Hematopoietic multipotent progenitor cell treated with erythropoietin and hydrocortisone succinate and interleukin-3 and kit ligand, for 15 days (in vitro differentiated cells): ENCODE data around the gene POU2F3.
"Not testable (repeated sequence)": the region's sequence is repeated elsewhere in the genome, so short reads cannot be mapped to it uniquely, and the experiment has no call there.

Source experiments
- DNase-seq: peaks from one replicate; pipeline ENCODE4 v3.0.0-alpha.2; 2015; ENCODE audit warnings: low spot score

Gene POU2F3

DNA sequence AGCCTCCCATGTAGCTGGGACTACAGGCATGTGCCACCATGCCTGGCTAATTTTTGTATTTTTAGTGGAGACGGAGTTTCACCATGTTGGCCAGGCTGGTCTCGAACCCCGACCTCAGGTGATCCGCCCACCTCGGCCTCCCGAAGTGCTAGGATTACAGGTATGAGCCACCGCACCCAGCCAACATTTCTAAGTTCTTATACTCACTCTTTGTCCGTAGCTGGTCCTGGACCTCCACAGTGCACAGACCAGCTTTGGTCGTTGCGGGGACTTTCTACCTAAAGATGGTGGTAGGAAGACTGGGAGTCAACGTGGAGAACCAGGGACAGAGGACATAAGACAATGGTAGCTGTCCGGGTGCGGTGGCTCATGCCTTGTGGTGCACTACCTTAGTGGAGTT is 13.4 kb downstream of the POU2F3 start:
- DNase-seq: not testable (repeated sequence)

DNA sequence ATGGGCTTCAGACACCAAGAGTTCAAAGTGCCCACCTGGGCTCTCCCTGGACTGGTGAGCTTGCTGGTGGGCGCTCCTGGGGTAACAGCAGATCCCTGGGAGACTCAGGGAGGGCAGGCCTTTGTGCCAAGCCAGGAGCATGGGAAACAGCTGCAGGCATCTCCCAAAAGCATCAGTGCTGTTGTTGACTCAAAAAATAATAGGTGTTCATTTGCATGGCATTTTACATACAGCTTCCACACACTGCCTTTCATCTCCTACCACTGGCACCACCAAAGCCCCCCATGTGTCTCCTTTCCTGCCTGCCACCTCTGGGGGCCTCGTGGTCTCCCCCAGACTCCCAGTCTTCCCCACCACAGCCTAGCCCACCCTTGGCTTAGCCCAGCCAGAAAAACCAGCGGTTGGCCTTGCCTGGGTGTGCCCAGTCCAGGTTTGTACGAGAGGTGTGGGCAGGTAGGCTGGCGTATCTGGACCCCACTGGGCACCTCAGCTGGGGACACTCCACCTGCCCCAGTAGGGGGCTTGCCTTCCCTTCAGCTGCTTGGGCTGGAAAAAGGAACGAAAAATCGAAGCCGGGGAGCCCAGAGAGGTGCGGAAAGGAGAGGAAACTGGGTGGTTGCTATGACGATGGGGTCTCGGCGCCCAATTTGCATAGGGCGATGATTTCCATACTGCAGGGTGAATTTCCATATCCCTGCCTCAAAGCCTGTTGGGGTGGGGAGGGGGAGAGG is 15.0 kb downstream of the POU2F3 start:
- DNase-seq: no peak

DNA sequence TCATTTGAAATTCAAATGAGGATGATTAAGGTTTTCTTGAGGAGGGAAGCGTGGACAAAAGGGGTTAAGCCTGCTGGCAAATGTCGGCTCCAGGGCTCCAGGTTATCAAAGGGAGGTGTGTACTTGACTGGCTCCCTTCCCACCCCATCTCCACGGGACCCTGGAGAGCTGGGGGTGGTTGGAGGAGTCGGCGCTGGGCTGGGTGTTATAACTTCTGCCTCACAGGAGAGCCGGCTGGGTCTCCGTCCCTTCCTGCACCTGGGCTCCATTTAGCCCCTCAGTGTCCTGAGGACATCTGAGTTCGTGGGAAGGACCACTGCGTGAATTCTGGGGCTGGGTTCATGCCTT is 15.6 kb downstream of the POU2F3 start:
- DNase-seq: no peak

DNA sequence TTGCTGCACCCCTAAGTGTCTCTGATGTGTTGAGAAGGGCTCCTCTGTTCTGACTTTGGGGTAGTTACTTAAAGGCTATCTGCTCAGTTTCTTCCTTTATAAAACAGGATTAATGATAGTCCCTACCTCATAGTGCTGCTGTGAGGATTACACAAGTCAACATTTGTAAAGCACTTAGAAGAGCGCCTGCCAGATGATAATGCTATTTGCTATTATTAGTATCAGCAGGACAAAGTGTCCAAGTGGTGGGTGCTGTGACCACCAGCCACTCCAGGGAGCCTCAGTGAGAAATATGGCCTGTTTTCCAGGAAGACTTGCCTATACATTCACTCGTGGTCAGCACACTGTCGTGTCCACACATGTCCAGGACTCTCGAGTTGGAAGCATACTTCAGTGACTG is 16.2 kb downstream of the POU2F3 start:
- no peak for DNase-seq

DNA sequence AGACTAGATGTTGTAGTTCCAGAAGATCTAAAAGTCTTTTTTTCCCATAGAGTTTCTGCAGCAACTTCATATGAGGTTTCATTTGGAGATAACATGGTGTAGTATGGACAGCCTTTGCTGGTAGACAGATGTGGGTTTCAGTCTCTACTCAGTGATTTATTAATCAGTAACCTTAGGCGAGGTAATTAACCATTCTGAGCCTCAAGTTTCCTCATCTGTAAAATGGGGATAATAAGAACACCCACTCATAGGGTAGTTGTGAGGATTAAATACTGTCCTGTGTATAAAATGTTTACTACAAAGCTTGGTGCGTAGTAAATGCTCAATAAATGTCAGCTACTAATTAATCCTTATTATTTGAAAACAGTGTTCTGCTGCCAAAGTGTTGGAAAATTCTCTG is 16.8 kb downstream of the POU2F3 start:
- no peak for DNase-seq

DNA sequence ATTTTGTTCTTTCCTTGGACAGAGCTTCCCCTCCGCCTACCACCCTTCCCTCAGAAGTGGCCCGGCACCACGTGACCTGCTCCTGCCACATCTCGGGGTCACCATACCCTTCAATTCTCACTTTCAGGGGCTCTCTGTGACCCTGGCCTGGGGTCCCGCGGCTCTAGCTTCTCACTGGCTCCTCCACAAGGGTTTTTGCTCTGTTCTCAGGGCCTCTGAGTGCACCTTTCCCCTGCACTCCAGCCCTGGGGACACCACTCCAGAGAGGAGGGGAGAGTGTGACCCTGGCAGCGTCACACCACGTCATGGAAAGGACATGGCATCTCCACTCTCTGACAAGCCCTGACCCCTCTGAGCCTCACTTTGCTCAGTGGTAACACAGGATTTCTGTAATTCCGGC is 17.4 kb downstream of the POU2F3 start:
- no peak for DNase-seq

DNA sequence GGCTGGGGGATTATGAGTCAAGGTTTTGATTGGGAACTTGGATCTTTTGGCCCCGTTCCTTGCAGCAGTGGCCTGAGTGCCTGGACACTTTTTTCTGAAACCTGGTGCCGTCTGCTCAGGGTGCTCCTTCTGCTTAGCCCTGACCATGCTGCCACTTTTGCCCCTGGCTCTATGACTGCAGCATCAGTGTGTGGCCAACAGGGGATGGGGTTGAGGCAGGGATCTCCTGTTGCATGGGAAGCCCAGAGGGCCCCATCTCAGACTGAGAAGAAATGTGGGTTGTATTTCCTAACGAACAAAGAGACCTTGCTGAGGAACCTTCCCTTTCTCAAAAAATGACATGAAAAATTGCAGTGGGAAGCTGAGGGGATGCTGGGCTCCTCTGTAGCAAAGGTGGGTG is 18.7 kb downstream of the POU2F3 start:
- no peak for DNase-seq

DNA sequence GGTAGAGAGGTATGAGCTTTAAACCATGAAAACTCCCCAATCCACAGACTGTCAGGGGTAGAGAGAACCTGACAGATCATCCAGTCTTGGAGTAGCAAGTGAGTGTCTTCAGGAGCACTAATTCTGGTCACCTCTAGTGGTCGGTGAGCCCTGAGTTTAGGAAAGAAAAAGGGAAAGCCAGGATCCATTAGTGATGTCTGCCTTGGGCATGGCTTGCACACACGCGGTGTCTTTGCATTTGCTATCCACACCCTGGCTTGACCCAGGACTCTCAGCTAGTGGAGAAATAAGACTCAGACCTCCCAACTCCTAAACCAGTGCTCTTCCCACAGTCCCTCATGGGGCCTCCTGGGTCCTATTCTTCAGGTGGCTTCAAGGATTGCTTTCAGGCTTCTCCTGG is 19.3 kb downstream of the POU2F3 start:
- DNase-seq: no peak

DNA sequence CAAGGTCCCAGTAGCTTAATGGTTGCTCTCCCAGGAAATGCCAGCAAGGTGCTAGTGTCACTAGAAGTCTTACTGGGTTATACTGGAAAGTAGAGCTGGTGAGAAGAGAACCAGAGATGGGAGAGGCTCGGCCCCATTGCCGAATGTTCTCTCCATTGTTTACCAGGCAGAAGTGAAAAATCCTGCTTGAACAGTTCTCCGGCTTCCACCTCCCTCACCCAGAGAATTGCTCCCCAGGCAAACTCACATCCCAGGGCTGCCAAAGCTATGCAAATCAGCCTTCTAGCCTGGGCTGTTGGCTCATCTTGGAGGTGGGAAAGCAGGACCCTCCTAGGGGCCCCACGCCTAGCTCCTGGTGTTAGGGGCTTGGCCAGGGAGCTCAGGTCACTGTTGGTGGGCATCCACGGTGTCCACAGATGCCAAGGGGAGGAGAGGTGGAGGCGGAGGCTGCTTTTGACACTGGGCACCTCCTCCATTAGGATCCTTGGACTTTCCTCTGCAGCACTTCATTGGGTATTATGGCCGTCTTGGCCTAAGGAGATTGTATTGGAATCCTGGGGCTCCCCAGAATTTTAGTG is 20.1 kb downstream of the POU2F3 start:
- no peak for DNase-seq

DNA sequence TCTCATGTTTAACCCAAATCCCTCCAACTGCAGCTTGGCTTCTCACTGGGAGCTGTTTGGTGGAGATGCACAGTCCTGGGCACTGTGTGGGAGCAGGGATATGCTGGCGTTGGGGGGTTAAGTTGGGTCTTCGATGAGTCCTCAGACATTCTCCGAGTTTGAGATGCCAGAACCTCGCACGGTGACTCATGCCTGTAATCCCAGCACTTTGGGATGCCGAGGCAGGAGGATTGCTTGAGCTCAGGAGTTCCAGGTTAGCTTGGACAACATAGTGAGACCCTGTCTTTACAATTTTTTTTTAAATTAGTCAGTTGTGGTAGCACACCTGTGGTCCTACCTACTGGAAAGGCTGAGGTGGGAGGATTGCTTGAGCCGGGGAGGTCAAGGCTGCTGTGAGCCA is 20.7 kb downstream of the POU2F3 start:
- DNase-seq: no peak

DNA sequence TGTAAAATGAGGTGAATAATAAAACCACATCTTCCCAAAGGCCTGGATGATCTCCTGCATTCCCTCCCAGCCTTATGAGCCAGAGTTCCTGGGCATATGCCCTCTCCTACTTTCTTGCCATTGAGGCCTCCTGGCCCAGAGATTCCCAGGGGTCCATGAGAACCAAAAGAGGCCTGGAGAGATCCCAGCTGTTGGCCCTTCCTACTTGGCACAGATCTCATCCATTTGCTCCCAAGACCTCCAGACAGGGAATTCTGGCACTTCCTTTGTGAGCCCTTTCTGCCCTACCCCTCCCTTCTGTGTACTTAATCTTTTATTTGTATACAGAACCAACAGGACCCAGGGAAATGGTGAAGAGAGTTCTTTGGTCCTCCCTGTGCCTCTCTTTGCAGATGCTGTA is 21.4 kb downstream of the POU2F3 start:
- DNase-seq: no peak

DNA sequence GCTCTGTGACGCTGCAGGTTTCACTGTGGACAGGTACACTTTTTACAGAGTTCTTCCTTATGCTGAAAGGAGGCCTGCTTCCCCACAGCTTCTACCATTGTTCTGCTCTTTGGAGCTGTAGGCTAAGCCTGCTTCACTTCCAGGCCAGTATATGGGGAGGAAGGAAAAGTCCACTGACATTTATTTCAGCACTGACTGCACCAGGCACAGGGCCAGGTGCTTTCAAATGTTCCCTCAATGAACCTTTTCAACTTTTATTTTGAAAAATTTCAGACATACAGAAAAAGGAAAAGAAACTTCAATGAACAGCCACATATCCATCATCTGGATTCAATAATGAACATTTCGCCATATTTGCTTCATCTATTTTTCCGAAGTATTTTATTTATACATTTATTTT is 22.0 kb downstream of the POU2F3 start:
- no peak for DNase-seq

DNA sequence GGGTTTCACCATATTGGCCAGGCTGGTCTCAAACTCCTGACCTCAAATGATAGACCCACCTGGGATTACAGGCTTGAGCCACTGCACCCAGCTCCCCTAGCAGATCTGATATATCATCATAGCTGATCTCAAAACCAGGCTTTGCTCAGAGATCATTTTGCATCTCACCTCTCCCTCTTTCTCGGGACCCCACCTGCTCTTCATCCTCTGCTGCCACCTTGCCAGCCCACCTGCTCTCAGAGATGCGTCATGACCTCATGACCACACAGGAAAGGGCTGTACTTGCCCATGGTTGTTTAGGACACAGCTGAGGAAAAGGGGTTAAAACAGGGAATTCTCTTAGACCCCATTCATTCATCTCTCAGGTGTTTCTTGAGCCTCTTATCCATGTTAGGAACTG is 27.4 kb downstream of the POU2F3 start:
- no peak for DNase-seq

DNA sequence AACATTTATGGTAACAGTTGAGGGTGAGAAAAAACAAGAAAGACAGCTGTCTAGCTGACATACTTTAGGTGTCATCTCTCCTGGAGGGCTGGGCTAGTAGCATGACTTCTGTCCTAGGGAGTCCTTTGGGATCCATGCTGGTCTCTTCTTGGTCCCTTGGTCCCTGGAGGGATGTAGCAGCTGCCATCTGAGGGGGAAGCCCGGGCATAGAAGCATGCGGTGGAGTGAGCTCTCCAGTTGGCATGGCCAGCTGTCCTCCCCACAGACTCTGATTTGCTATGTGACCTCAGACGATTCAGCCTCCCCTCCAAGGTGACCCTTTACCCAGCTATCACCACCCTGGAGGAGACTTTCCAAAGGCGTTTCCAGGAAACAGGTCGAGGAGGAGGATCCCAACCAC is 28.7 kb downstream of the POU2F3 start:
- DNase-seq: no peak

DNA sequence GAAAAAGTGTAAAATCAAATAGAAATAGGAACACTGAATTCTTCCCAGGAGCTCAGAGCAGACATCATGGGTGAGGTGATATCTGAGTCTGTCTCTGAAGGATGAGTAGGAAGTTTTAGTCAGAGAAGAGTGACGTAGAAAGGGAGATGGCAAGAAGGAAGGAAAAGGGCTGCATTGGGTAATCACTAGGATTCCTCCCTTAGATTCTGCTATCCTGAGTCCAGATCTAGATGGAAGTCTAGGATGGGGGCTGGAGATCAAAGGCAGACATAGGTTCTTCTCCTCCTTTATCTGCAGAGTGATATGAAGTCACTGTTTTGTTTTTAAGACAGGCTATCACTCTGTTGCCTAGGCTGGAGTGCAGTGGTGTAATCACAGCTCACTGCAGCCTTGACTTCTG is 30.4 kb downstream of the POU2F3 start:
- no peak for DNase-seq

DNA sequence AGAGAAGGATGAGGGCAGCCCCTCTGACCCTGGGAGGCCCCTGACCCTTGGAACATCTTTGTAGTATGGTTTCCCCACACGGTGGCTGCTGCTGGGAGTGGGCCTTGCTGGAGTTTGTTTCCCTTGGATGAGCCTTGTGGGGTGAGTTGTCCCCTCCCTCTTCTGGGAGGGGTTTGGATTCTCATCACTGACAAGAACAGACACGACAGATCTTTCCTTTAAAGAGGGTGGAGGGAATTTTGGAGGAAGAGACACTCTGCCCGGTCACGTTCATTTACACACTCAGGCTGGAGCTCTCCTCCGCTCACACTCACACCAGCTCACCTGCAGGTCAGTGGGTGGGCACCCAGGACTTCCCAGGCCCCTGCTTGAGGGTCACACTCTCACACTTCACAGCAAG is 31.7 kb downstream of the POU2F3 start:
- DNase-seq: no peak

DNA sequence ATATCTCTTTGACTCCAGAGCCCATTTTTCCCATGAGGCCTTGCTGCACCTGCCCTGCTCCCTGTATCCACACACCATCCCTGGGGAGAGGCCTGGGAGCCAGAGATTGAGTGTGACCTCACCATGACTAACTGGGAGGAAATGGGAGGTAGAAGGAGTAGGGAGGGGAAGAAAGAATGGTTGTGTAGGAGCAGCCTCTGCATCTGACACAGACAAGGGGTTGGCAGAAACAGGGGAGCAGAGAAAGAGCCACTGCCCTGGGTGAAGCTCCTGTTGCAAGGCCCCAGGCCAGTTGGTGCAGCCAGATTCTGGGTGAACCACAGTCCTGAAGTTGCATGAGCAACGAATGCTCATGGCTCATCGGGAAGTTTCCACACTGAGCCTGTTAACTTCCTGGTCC is 32.4 kb downstream of the POU2F3 start:
- DNase-seq: no peak

DNA sequence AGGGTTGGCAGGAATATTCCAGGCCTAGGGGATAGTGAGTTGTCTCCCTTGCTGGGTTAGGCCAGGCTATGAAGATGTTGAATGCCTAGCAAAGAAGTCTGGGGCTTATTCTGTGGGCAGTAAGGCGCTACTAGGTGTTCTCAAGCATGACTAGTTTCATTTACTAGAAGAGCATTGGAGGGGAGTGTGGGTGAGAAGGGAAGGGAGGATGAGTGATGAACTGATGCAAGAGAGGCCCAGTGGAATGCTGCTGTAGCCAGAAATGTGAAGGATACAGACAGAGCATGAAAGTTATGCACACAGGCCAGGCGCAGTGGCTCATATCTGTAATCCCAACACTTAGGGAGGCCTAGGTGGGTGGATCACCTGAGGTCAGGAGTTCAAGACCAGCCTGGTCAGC is 33.5 kb downstream of the POU2F3 start:
- no peak for DNase-seq

DNA sequence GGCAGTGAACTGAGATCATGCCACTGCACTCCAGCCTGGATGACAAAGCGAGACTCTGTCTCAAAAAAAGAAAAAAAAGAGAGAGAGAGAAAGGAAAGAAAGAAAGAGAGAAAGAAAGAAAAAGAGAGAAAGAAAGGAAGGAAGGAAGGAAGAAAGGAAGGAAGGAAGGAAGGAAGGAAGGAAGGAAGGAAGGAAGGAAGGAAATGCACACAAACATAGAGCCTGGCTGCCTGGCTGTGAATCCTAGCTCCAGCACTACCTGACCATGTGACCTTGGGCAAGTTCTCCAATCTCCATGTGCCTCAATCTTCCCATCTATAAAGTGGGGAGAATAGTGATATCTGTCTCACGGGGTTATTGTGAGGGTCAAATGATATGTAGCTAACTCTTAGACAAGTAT is 34.0 kb downstream of the POU2F3 start:
- DNase-seq: not testable (repeated sequence)

DNA sequence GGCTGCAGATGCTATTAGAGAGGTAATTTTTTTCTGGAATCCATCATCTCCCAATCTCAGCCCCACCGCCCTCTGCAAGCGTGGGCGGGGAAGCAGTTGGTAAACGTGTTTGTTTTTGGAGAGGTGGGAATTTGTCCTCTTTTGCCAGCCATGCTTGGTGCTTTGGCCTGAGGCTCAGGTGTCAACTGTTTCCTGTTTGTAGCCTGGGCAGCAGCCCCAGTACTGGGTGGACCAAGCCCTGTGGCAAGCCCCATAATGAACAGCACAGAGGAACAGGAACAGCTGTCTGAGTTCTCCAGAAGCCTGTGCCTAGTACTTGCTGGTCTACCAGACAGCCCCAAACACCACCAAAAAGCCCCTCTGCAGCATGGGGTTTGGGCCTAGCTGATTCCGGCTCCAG is 39.6 kb downstream of the POU2F3 start:
- no peak for DNase-seq

DNA sequence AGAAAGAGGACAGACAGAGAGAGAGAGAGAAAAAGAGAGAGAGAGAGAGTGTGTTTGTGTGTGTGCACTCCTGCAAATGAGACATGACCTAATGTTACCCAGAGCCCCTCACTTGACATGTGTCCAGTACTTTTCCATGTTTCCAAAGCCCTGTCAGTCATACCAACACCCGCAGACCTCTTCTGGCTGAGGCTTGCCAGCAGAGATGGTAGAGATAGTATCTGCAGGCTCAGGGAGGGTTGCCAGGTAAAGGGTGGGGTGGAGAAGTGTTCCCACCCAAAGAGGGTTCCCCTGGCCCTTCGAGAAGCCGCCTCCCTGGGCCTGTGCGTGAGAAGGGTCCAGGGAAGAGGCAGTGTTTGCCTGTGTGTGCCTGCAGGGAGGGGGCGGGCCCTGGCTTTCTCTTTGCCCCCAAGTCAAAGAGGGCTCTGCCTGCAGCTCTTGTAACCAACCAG is 40.7 kb downstream of the POU2F3 start:
- no peak for DNase-seq

DNA sequence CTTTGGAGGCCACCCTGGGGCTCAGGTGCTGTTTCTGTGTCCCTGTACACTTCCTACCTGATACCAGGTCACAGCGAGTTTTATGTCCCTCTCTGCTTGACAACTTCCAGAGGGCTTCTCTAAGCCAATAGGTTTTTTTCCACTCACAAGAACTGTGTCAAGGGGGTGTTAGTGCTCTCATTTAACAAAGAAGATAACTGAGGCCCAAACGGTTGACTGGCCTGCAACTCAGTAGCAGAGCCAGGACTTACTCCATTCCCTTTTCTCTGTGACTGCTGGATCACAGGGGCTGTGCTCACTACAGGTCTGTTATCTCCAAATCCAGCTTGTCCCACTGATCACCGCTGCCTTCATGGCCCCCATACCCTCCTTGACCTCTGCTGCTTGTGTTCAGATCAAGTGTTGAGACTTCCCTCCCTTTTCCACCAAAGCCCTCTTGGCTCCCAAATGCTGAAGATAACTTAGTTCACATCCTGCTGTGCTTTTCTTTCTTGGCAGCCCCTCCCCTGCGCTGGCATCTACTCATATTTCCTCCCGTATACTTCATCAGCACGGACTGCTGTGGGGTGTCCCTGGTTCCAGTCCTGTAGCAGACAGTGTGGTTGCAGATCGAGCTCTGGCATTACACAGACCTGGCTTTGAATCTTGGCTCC is 41.3 kb downstream of the POU2F3 start:
- no peak for DNase-seq

DNA sequence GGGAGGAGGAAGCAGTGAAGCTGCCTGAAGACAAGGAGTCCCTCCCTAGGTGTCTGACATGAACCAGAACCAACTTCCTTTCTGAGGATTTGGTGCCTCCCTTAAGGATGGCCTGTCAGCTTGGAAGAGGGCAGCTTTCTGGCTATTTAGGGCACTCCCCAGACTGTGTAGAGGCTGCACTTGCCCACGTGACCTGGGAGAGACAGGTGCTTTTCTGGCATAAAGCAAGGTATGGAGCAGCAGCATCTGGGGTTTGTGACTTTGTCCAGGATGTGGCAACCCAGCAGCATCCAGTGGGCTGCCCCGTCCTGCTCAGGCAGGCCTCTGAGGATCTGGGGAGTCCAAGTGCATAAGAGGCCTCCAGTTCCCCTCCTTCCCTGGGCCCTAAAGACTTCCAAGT is 43.2 kb downstream of the POU2F3 start:
- DNase-seq: no peak

DNA sequence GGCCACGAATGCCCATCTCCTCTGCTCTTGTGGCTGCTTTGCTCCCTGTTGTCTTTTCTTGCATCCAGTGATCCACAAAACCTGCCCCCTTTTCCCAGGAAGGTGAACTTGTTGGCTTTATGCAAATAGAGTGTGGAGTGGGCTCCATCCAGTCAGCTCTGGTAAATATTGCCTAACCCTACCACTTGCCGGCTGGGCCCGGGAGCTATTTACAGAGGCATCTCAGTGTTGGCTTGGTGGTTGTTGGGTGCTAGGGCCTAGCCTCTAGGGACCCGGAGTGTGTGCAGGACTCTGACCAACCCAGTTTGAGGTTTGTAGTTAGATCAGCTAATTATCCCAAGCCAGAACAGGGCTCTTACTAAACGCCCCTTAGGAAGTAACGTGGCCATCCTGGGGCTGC is 44.3 kb downstream of the POU2F3 start:
- no peak for DNase-seq
